Effector CD4-positive, alpha-beta T cell (primary cell): Measurements from ENCODE around the gene ALG2.
A peak's percentile ranks its signal among the peaks of the same experiment; 100 is the strongest.

Experiments
- DNase-seq: peaks from one replicate; pipeline ENCODE4 v3.0.0-alpha.2; 2020

Gene ALG2

DNA sequence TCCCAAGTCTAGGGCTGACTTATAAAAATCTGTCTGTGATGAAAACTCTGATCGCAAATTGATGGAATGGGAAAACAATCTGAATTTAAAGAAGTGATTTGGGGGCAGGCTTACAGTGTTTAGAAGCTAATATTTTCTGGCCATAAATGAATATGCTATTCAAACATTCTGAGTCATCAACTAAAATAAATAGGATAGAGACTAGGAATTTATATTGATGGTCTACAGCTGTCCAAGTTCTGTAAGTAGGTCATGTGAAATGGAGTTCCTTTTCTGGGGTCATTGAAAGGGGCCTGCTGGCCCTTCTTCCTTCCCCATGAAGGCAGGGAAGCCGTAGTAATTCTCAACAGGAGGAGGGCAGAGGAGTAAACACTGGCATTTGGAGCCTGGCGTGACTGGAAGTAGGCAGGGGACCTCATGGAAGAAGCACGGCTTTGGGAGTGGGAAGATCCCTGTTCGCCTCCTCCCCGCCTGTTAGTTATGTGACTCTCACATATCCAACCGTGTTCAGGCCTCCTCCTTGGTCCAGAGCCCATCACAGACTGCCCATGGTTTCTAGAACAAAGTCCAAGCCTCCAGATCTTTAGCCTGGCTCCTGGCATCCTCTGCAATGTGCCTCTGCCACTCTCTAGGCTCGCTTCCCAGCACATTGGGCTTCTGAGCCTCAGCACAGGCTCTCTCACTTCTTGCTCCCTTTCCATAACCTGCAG lies 31.7 kb downstream of the ALG2 start:
- no peak for DNase-seq

- DNase-seq, result no peak
Measured at GRCh38 chr9:99189186-99189585, 32.6 kb downstream of the ALG2 start.

DNA sequence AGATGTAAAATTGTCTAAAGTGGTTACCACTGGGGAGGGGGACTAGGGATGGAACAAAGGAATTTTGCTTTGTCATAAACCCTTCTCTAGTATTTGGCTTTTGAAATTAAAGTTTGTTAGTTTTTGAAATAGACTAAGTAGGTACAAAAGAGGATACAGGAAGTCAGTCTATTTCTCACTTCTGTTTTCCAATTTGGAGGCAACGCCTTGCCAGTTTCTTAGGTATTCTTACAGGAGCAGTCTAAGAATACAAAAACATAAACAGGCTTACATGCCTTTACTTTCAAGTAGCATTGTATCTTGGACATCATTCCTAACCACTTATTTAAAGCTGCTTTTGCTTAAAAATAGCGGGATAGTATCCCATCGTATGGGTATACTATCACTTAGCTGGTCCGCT lies 34.4 kb downstream of the ALG2 start:
- DNase-seq, result no peak

- DNase-seq, result no peak
Measured at GRCh38 chr9:99185934-99186333, 35.8 kb downstream of the ALG2 start.

DNA sequence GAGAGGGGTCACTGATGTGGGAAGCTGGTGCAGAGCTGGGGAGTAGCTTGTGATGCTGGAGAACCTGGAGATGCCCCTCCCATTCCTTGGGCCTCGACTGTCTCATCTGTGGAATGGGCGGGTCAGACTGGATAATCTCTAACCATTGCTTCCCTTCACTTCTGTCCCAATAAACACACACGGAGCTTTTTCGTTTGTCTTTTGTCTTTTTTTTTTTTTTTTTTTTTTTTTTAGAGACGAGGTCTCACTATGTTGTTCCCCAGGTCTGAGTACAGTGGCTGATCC lies 36.5 kb downstream of the ALG2 start:
- DNase-seq, result no peak

DNA sequence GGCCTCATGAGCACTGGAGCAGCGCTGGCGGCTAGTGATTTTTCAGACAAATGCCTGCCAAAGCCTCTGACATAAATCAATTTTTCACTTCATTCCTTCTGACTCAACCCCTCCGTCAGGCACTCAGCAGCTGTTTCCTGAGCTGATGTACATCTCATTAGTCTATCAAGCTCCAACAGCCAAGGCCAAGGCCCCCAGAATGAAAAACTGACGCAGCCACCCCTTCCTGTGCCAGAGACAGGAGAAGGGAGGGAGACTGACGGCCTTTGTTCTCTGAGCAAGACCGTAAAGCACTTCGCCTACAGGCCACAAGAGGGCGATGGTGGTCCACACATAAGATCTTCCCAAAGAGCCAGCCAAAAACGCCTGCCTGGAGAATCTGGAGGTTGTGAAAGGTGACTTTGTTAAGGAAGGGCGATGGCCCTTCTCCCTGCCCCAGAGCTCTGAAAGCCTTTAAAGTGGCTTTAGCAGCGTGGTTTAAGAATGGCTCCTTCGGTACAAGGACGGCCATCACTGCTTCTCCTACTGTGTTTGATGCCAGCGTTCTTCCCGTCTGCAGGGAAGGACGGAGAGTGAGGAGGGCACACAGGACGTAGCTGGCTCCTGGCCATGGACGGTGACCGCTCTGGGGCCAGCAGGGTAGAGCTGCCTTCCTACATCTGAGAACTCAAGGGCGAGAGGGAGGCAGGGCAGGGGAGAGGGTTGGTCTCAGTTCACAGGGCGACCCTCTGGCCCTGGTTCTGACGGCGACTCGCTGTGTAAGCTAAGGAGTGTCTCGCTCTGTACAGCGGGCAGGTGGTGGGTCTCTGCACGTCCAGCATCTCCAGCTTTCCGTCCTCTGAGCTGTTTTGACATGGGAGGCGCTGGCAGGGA lies 37.0 kb downstream of the ALG2 start:
- peak; percentile 55 for DNase-seq

GRCh38 chr9:99184110-99184474 lies 37.6 kb downstream of the ALG2 start:
- DNase-seq, result no peak

- no peak for DNase-seq
Measured at GRCh38 chr9:99183616-99184015, 38.1 kb downstream of the ALG2 start.

DNA sequence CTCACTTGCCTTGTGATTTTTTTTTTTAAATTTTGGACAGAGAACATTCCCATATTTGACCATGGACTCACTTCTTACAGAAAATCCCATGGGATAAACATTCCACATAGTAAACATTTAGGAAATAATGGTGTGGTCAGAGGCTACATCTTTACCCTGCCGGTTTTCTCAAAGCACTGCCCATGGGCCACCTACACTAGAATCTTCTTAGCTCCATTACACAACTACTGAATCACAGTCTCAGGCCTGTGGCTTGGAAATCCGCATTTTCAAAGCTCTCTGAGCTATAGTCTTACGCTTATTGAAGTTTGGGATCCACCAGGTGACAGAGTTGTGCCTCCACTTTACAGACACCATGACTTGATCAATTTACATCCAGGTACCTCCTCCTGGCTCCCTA lies 39.4 kb downstream of the ALG2 start:
- no peak for DNase-seq

DNA sequence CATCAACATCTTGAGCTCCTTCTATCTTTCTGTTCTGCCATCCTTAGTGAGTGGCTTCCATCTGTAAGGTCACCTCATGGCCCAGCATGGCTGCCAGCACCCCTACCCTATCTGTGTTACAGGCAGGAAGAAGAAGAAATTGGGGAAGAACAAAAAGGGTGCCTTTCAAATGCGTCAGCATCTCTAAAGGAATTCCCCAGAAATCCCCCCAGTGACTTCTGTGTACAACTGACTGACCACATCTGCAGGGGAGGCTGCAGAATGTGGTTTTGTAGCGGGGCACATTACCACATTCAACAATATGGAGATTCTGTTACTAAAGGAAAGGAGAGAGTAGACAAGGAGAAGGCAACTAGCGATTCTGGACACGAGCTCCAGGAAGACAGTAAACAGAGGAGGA lies 40.1 kb downstream of the ALG2 start:
- no peak for DNase-seq

DNA sequence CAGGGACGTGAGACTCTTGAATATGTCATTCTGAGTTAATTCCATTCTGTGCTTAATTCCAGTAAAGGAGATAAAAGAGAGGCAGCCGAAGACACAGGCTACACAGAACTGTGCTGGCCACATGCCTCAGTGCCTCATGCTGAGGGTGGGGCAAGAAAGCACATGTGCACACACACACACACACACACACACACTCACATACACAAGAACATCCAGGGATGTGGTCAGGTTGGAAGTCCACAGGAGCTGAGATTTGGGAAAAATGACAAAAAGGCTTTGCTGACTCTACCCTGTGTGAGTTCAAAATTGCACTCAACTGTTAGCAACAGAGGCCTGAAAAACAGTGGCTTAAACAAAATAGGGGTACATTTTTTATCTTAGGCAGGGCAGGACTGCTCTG lies 40.5 kb downstream of the ALG2 start:
- DNase-seq, result no peak

- DNase-seq, result no peak
Measured at GRCh38 chr9:99180662-99181061, 41.1 kb downstream of the ALG2 start.

DNA sequence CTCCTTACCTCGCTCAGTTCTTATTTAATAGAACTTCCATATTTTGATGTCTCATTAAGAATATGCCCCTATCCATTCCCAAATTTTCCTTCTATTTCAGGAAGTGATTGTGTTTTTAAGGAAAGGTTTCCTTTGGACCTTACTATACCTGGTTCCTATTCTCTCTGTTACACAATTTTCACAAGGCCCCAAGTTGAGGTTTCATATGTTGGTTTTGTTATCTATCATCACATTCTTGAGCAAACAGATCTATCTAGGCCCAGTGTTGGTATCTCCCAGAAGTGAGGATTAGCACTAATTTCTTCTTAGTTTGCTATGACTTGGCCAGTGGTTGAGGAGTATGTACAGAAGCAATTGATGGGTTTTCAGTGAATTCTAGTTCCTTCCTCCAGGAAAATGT lies 41.5 kb downstream of the ALG2 start:
- DNase-seq, result no peak

DNA sequence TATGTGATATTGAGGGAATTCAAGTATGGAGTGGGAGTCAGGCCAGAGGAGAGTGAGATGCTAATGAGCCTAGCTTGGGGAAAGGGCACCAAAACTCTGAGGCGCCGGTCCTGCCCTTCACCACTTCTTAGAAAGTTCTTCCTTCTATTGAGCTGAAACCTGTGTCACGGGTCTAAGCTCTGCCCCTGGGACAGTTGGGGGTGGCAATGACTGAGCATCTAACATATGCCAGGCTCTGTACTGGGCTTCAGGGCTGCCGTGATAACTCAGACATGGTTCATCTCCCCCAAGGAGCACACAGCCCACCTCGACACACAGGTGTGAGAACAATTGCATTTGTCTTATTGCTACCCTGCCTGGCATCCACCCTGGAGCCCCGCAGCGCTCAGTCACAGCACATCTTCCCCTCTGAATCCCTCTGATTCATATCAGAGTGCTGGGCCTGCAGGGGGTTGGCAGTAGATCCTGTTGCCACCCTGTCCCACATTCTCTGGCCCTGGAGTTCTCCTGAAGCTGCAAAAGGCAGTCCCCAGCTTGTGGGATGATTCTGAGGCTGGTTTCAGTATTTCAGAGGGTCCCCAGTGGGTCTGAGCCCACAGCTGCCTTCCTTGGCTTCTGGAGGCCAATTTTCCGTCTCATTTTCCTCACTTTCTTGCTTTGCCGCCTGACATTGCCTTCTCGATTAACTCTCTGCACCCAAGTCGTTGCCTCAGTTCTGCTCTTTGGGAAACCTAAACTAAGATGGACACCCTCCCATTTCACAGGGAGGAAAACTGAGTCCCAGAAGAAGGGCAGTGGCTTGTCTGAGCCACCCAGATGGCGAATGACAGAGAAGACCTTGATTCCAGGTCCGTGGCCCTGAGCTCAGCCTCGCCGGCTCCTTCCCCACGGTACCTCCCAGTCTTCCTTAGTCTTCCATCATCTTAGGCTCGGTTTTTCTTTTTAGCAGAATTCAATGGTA lies 42.5 kb downstream of the ALG2 start:
- no peak for DNase-seq

- no peak for DNase-seq
Measured at GRCh38 chr9:99177576-99178366, 44.0 kb downstream of the ALG2 start.

DNA sequence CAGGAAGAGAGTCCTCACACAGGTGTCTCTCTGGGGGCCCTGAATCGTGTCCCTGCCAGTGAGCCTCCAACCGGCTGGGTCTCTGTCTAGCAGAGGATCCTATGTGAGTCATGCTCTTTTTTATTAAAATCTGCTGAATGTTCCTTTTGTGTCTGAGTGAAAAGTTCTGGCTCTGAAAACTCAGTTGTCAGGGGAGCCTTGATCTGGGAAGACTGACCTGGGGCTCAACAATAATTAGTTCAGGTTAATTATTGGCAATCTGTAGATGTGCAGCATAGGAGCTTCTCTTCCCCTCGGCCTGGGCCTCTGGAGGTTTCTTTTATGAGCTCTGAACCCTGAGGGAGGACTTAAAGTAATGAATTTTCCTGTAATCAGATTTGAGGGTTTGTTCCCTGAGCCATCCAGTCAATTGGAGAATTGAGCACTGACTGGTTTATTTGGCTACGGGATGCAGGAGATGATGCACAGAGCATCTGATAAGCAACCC lies 45.2 kb downstream of the ALG2 start:
- DNase-seq, result no peak

DNA sequence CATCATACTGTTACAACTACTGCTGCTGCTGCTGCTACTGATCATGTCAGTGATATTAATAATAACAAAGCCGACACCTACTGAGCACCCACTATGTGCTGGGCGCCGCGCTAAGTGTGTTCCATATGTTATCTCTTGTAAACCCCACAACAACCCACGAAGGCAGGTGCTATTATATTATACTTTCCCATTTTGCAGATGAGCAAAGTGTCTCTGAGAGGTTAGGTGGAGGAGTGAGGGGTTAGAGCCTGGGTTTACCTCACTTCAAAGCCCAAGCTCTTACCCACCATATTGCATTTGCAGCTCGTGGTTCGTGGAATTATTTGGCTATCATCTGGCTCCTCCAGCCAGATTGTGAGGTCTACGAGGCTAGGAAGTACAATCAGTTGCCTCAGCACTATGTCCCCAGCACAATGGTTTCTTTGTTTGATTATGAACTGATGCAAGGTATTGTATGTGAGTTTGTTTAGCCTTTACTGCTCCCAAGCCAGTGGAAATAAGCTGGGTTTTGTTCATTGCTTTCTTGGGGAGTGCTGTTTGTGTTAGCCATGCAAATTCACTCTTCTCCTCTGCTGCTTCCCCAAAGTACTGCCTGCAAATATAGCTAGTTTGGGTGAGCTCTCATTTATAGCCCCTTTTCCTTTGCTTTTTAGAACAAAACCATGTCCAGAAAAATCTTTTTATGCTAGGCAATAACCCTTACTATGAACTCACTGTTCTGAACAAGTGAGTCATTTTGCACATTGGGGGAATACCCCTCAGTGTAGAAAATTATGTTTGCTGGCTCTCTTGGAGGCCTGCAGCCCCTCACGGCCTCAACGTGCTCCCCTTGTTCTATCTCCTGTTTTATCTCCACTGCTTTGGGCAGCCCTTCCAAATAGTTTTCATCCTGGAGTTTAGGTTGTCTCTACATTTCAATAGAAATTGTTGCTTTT lies 47.9 kb downstream of the ALG2 start:
- no peak for DNase-seq

DNA sequence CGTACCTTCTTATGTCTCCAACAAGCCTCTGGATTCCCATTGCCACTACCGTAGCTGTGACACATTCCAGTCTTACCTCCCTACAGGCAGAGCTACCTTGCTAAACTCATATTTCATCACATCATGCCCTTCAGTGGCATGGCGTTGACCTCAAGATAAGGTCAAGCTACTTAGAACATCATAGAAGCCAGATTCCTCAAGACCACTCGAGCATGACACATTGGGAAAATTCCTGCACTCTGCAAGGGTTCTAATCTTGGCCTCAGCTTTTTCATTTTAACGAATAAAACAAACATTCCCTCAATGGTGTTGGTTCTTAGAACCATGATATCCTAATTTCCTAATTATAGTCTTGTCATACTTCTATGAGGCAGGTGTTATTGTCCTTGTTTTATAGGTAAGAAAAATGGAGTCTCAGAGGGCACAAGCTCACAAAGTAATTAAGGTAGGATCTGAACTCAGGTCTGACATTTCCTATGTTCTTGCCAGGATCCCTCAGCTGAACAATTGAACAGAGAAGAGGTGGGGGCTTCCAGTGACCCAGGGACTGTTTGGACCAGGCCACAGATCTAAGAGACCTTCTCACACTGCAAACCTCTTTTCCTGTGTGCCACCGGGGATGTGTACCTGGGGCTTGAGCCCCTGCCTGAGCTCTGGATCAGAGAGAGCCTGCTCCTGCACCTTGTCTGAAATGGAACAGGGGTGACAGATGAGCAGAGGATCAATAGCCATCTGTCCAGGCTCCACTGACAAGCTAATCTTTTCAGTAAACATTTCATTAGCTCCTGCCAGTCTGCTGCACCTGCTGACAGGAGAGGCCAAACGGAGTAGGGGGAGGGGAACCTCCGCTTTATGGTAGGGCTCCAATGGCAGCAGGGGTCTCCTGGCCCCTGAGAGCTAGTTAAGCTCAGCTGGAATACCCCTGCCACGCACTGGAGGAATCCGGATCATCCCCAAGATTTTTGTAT lies 49.3 kb downstream of the ALG2 start:
- no peak for DNase-seq

GRCh38 chr9:99171225-99172123 lies 50.3 kb downstream of the ALG2 start:
- no peak for DNase-seq
